Stimulated activated naive CD4-positive, alpha-beta T cell (primary cell): Measurements from ENCODE around the gene ATP9B.

Experiments
- DNase-seq, 6 experiments: peaks; one replicate each; lab custom pipeline; 2025; lab: John Stamatoyannopoulos, UW

Gene ATP9B

GRCh38 chr18:79328887-79329286 is 259.7 kb downstream of the ATP9B start:
- DNase-seq: no peak

- DNase-seq: no peak
Observed at GRCh38 chr18:79329786-79330185, 260.6 kb downstream of the ATP9B start.

GRCh38 chr18:79332646-79333045 is 263.5 kb downstream of the ATP9B start:
- no peak for DNase-seq

GRCh38 chr18:79333046-79333445 is 263.9 kb downstream of the ATP9B start:
- no peak for DNase-seq

GRCh38 chr18:79334496-79335233 is 265.5 kb downstream of the ATP9B start:
- DNase-seq: no peak

- no peak for DNase-seq
Observed at GRCh38 chr18:79335833-79336360, 266.7 kb downstream of the ATP9B start.

- DNase-seq: no peak
Observed at GRCh38 chr18:79336556-79337142, 267.5 kb downstream of the ATP9B start.

GRCh38 chr18:79337184-79337583 is 268.0 kb downstream of the ATP9B start:
- DNase-seq: no peak

- DNase-seq: no peak
Observed at GRCh38 chr18:79337620-79338019, 268.4 kb downstream of the ATP9B start.

GRCh38 chr18:79339094-79339908 is 270.1 kb downstream of the ATP9B start:
- DNase-seq: no peak

- no peak for DNase-seq
Observed at GRCh38 chr18:79343567-79344207, 274.5 kb downstream of the ATP9B start.

- DNase-seq: no peak
Observed at GRCh38 chr18:79344208-79344581, 275.0 kb downstream of the ATP9B start.

GRCh38 chr18:79345366-79345765 is 276.2 kb downstream of the ATP9B start:
- no peak for DNase-seq

GRCh38 chr18:79345981-79346380 is 276.8 kb downstream of the ATP9B start:
- no peak for DNase-seq

GRCh38 chr18:79348066-79348465 is 278.9 kb downstream of the ATP9B start:
- no peak for DNase-seq

- DNase-seq: no peak
Observed at GRCh38 chr18:79352432-79352831, 283.2 kb downstream of the ATP9B start.

GRCh38 chr18:79353267-79353666 is 284.1 kb downstream of the ATP9B start:
- DNase-seq: no peak

GRCh38 chr18:79354350-79354749 is 285.2 kb downstream of the ATP9B start:
- DNase-seq: no peak

GRCh38 chr18:79355433-79356335 is 286.5 kb downstream of the ATP9B start:
- DNase-seq: no peak

- no peak for DNase-seq
Observed at GRCh38 chr18:79356435-79356834, 287.2 kb downstream of the ATP9B start.

- no peak for DNase-seq
Observed at GRCh38 chr18:79360933-79361332, 291.7 kb downstream of the ATP9B start.
